ENCODE results near the gene GRIK4.
A peak's percentile ranks its signal among the peaks of the same experiment; 100 is the strongest.

GRIK4 gene

GRCh38 chr11:120511116-120511819 lies at the start of gene GRIK4:
Gene GRIK4 (plus strand): TSS chr11:120511748. CDS start chr11:120660319, 148,571 bp downstream.
- H4K20me1 ChIP-seq = no peaks in the 10 kb centered on the region
- H3K4me1 ChIP-seq = no peaks in the 10 kb centered on the region
- no peak within 1 kb of the TSS for H3K27ac ChIP-seq
- no peak for TF ChIP-seq Cebpa-rat (IDR thresholded peaks at IDR 0.05)
- H3K9ac ChIP-seq = no peak within 1 kb of the TSS
- H3K36me3 ChIP-seq = no peaks in the 10 kb centered on the region
- H3K9me3 ChIP-seq = no peaks in the 10 kb centered on the region
- peaks cover 36% of the 10 kb centered on the region for H3K27me3 ChIP-seq
- peak within 1 kb of the TSS; percentile 67 for H3K4me3 ChIP-seq
- peak within 1 kb of the TSS; percentile 78 for H3K4me2 ChIP-seq

GRCh38 chr11:120462825-120463224 lies 48.7 kb upstream of the GRIK4 start:
- Histone ChIP-seq H3K4me3 (no peak overlapping the region), H3K27ac (no peak overlapping the region), H3K36me3 (peaks cover 73% of the 10 kb centered on the region), H4K20me1 (peaks cover 10% of the 10 kb centered on the region; the same call in 1 of the 2 replicates), H3K9me3 (no peaks in the 10 kb centered on the region), H3K9ac (no peak overlapping the region), H3K4me2 (no peak overlapping the region), H3K4me1 (peaks cover 13% of the 10 kb centered on the region), H3K27me3 (no peaks in the 10 kb centered on the region)
- TF ChIP-seq Cebpa-rat (IDR thresholded peaks at IDR 0.05) = no peak

- Histone ChIP-seq H3K9ac (no peak overlapping the region), H3K27ac (no peak overlapping the region), H3K4me1 (peaks cover 13% of the 10 kb centered on the region), H4K20me1 (peaks cover 10% of the 10 kb centered on the region; the same call in 1 of the 2 replicates), H3K9me3 (no peaks in the 10 kb centered on the region), H3K4me3 (no peak overlapping the region), H3K27me3 (no peaks in the 10 kb centered on the region), H3K4me2 (peak overlapping the region; percentile 60), H3K36me3 (peaks cover 75% of the 10 kb centered on the region)
- TF ChIP-seq Cebpa-rat (IDR thresholded peaks at IDR 0.05) = no peak
Measured at GRCh38 chr11:120465921-120466534, 45.5 kb upstream of the GRIK4 start.

- Histone ChIP-seq H3K4me3 (no peak overlapping the region), H3K27me3 (no peaks in the 10 kb centered on the region), H3K4me1 (peaks cover 13% of the 10 kb centered on the region), H3K9me3 (no peaks in the 10 kb centered on the region), H4K20me1 (peaks cover 10% of the 10 kb centered on the region; the same call in 1 of the 2 replicates), H3K36me3 (peaks cover 62% of the 10 kb centered on the region), H3K4me2 (no peak overlapping the region), H3K9ac (no peak overlapping the region), H3K27ac (no peak overlapping the region)
- TF ChIP-seq Cebpa-rat (IDR thresholded peaks at IDR 0.05) = no peak
Measured at GRCh38 chr11:120467627-120468026, 43.9 kb upstream of the GRIK4 start.

DNA sequence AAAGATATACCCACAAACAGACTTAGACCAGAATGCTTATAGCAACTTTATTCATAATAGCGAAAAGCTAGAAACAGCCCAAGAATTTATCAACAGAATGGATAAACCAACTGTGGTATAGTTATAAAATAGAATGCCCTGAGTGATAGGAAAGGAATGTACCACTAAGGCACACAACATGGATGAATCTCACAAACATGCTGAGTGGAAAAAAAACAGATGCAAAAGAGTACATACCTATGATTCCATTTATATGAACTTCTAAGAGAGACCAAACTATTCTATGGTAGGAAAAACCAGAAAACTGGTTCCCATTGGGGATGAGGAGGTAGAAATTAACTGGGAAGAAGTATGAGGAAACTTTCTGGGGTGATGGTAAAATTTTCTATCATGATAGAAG lies 40.4 kb upstream of the GRIK4 start:
- Histone ChIP-seq H3K9ac (no peak overlapping the region), H3K36me3 (peaks cover 63% of the 10 kb centered on the region), H3K9me3 (no peaks in the 10 kb centered on the region), H3K27me3 (no peaks in the 10 kb centered on the region), H3K4me1 (peaks cover 5% of the 10 kb centered on the region), H4K20me1 (peaks cover 5% of the 10 kb centered on the region; the same call in 1 of the 2 replicates), H3K4me2 (no peak overlapping the region), H3K27ac (no peak overlapping the region), H3K4me3 (no peak overlapping the region)
- no peak for TF ChIP-seq Cebpa-rat (IDR thresholded peaks at IDR 0.05)

DNA sequence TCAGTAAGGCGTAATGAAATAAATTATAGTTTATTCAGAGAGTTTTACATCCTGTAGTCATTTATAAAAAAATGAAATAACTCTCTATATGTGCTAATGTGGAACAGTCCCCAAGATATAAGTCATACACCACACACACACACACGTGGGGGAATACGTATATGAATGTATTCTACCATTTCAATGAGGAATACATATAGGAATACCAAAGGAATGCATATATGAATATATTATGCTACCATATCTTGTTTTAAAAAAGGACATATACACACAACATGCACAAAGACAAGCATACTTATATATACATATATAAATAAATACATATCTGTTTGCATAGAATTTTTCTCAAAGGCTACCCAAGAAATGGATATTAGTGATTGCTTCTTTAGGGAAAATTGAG lies 39.6 kb upstream of the GRIK4 start:
- H3K4me2 ChIP-seq = no peak overlapping the region
- no peaks in the 10 kb centered on the region for H3K27me3 ChIP-seq
- H3K9ac ChIP-seq = no peak overlapping the region
- no peak for TF ChIP-seq Cebpa-rat (IDR thresholded peaks at IDR 0.05)
- no peaks in the 10 kb centered on the region for H4K20me1 ChIP-seq
- peaks cover 60% of the 10 kb centered on the region for H3K36me3 ChIP-seq
- H3K27ac ChIP-seq = no peak overlapping the region
- no peaks in the 10 kb centered on the region for H3K4me1 ChIP-seq
- H3K9me3 ChIP-seq = no peaks in the 10 kb centered on the region
- H3K4me3 ChIP-seq = no peak overlapping the region

DNA sequence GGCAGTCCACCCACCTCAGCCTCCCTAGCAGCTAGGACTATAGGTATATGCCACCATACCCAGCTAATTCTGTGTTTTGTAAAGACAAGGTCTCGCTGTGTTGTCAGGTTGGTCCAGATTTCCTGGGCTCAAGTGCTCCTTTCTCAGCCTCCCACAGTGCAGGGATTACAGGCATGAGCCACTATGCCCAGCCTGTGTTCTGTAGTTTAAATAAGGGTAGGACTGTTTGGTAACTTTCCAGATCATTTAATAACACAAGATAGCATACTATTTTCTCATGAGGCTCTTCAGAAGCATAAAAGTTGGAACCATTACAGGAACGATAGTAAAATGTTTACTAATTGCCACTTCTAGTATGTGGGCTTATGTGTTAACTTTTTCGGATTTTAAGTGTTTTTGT lies 38.0 kb upstream of the GRIK4 start:
- no peaks in the 10 kb centered on the region for H3K27me3 ChIP-seq
- peaks cover 60% of the 10 kb centered on the region for H3K36me3 ChIP-seq
- no peaks in the 10 kb centered on the region for H4K20me1 ChIP-seq
- H3K4me1 ChIP-seq = no peaks in the 10 kb centered on the region
- no peak overlapping the region for H3K4me2 ChIP-seq
- H3K9me3 ChIP-seq = no peaks in the 10 kb centered on the region
- H3K9ac ChIP-seq = no peak overlapping the region
- H3K27ac ChIP-seq = no peak overlapping the region
- no peak for TF ChIP-seq Cebpa-rat (IDR thresholded peaks at IDR 0.05)
- H3K4me3 ChIP-seq = no peak overlapping the region

DNA sequence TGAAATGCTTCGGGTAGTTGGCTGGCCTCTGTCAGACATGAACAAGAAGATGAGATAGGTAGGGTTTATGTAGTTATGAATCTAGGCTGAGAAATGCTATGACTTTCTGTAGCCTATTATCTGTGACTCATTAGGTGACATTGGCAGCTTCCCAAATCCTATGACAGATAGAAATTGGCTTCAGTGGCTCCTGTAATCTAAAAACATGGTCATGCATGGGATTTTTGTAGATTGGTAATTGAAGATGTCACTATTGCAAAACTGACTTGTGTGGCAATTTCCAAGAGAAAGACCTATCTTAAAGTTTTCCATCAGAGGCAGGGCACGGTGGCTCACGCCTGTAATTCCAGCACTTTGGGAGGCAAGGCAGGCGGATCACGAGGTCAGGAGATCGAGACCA lies 29.4 kb upstream of the GRIK4 start:
- H3K9ac ChIP-seq = no peak overlapping the region

GRCh38 chr11:120484722-120485121 lies 26.8 kb upstream of the GRIK4 start:
- no peaks in the 10 kb centered on the region for H3K27me3 ChIP-seq
- H3K27ac ChIP-seq = no peak overlapping the region
- peaks cover 49% of the 10 kb centered on the region for H3K36me3 ChIP-seq
- no peak overlapping the region for H3K4me2 ChIP-seq
- TF ChIP-seq Cebpa-rat (IDR thresholded peaks at IDR 0.05) = no peak
- H3K4me1 ChIP-seq = no peaks in the 10 kb centered on the region; the same call in 1 of the 2 replicates
- H3K4me3 ChIP-seq = no peak overlapping the region
- no peaks in the 10 kb centered on the region for H4K20me1 ChIP-seq
- H3K9ac ChIP-seq = no peak overlapping the region
- H3K9me3 ChIP-seq = no peaks in the 10 kb centered on the region

More for the DNA sequence above, 29.4 kb upstream of the GRIK4 start:
- Histone ChIP-seq H3K27me3 (no peaks in the 10 kb centered on the region), H3K4me2 (no peak overlapping the region), H3K4me1 (no peaks in the 10 kb centered on the region), H3K9me3 (no peaks in the 10 kb centered on the region), H3K4me3 (no peak overlapping the region), H4K20me1 (no peaks in the 10 kb centered on the region), H3K36me3 (peaks cover 64% of the 10 kb centered on the region), H3K27ac (no peak overlapping the region)
- no peak for TF ChIP-seq Cebpa-rat (IDR thresholded peaks at IDR 0.05)

GRCh38 chr11:120486138-120486537 lies 25.4 kb upstream of the GRIK4 start:
- Histone ChIP-seq H3K4me3 (no peak overlapping the region), H3K9me3 (no peaks in the 10 kb centered on the region), H4K20me1 (no peaks in the 10 kb centered on the region), H3K27me3 (no peaks in the 10 kb centered on the region), H3K27ac (no peak overlapping the region), H3K4me2 (no peak overlapping the region), H3K36me3 (peaks cover 36% of the 10 kb centered on the region), H3K9ac (no peak overlapping the region), H3K4me1 (no peaks in the 10 kb centered on the region; the same call in 1 of the 2 replicates)
- TF ChIP-seq Cebpa-rat (IDR thresholded peaks at IDR 0.05) = no peak
